Measurements from ENCODE around the gene OTUB2. TPM values are rescaled to one million over a fixed set of nuclear protein-coding genes. Genes with fewer than 3 reads are reported as not detected.

OTUB2 gene
- total and polyA plus RNA-seq, 5 donors: 0.11 to 0.65 (median 0.34) TPM

DNA sequence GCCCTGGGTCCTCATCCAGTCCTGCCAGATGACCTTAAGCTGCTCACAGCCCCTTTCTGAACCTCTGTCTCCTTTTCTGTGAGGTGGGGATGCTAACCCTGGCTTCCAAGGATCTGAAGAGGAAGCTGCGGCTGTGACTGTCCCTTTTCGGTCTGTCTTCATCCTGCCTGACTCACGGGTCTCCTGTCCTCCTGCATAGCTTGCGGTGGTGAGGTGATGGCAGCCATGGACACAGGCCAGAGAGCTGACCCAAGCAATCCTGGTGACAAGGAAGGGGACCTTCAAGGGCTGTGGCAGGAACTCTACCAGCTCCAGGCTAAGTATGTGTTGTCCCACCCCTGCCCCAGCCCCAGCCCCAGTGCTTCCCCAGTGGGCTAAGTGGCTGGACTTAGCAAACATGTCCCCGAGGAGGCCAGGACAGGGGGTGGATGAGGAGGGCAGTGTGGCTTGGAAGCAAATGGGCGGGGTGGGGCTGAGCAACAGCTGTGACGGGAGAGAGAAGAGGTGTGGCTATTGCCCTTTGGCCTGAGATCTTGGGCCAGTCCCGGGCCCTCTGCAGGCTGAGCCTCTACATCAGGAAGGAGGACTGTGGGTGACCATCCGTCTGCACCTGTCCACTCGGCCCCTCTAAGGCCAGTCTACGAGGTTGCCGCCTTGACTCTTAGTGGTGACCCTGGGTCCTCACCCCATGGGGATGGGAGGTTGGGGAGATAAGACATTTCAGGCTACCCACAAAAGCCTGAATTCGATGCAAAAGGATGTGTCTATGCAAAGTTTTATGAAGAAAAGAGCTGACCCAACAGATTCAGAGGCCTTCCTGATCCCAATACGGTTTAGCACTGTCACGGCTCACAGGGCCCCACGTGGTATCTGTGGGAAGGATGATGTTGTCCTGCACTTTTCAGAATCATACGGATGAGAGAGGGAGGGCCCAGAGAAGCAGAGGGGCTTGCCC is 27.9 kb upstream of the OTUB2 start:
- WGBS: 80% methylated on average over 17 of the region's 17 CpGs
- intact Hi-C loops (cut with DNase I): no loop called here
- H3K27ac ChIP-seq (ENCODE audit: low read length): no peak overlapping the region

DNA sequence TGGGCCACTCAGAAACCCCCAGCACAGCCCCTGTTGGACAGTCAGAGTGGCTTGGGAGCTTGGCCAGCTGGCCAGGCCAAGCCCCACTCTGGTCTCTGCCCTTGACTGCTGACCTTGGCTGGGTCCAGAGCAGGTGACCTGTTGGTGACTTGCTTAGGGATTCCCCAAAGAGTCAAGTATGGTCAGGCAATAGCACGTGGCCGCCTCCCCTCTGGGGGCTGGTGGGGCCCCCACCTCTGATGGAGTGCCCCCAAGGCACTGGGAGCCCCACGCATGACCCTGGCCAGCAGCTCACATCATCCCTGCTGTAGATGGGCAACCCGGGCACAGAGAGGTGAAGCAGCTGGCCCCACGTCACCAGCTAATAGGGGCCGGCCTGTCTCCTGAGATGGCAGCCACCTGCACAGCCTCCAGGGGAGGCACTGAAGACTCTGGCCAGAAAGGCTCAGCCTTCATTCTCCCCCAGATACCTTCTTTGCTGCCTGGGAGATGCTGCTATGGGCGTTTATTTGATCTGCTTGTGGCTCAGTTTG is 27.2 kb upstream of the OTUB2 start:
- ATAC-seq: no peak
- Histone ChIP-seq H3K4me3 (ENCODE audit: low read length) (no peak overlapping the region), H3K4me1 (ENCODE audit: control insufficient read depth, insufficient read depth, low read length) (peaks cover 5% of the 10 kb centered on the region), H3K27ac (ENCODE audit: low read length) (no peak overlapping the region), H3K9me3 (ENCODE audit: control insufficient read depth, low read length) (no peaks in the 10 kb centered on the region), H3K27me3 (ENCODE audit: control insufficient read depth, insufficient read depth) (no peaks in the 10 kb centered on the region)
- intact Hi-C loops (cut with DNase I): no loop called here
- peak in 1 of 3 donors; percentile 53 for DNase-seq
- WGBS: 76% methylated on average over 7 of the region's 7 CpGs

More for the DNA sequence above, 27.9 kb upstream of the OTUB2 start:
- Histone ChIP-seq H3K9me3 (ENCODE audit: control insufficient read depth, low read length) (no peaks in the 10 kb centered on the region), H3K4me1 (ENCODE audit: control insufficient read depth, insufficient read depth, low read length) (peaks cover 5% of the 10 kb centered on the region), H3K4me3 (ENCODE audit: low read length) (no peak overlapping the region), H3K27me3 (ENCODE audit: control insufficient read depth, insufficient read depth) (no peaks in the 10 kb centered on the region)
- ATAC-seq (no peak), DNase-seq (peak in 1 of 3 donors; percentile 23)

DNA sequence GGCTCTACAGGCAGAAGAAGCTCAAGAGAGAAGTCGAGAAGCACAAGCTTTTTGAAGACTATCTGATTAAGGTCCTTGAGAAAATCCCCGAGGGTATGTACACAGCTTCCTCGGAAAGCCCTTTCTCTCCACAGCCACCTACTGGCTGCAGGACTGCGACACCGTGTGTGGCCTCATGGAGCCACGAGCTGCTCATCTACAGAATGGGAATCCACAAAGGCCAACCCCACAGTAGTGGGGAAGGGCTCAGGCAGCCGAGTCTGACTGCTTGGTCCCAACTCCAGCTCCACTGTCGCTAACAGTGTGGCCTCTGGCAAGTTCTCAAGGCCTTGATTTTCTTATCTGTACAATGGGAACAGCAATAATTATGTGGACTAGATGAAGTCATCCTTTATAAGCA is 26.6 kb upstream of the OTUB2 start:
- ATAC-seq (no peak), DNase-seq (peak in 1 of 3 donors; percentile 17)
- WGBS: 64% methylated on average over 8 of the region's 8 CpGs
- no peak overlapping the region for H3K27ac ChIP-seq (ENCODE audit: low read length)
- no peak overlapping the region for H3K4me3 ChIP-seq (ENCODE audit: low read length)
- no peaks in the 10 kb centered on the region for H3K27me3 ChIP-seq (ENCODE audit: control insufficient read depth, insufficient read depth)
- H3K4me1 ChIP-seq (ENCODE audit: control insufficient read depth, insufficient read depth, low read length): peaks cover 5% of the 10 kb centered on the region
- intact Hi-C loops (cut with DNase I): no loop called here
- H3K9me3 ChIP-seq (ENCODE audit: control insufficient read depth, low read length): no peaks in the 10 kb centered on the region

GRCh38 chr14:94000267-94000666 is 25.9 kb upstream of the OTUB2 start:
- Histone ChIP-seq H3K27me3 (ENCODE audit: control insufficient read depth, insufficient read depth) (no peaks in the 10 kb centered on the region), H3K4me1 (ENCODE audit: control insufficient read depth, insufficient read depth, low read length) (peaks cover 5% of the 10 kb centered on the region), H3K9me3 (ENCODE audit: control insufficient read depth, low read length) (no peaks in the 10 kb centered on the region), H3K4me3 (ENCODE audit: low read length) (no peak overlapping the region), H3K27ac (ENCODE audit: low read length) (no peak overlapping the region)
- 83% methylated on average over 6 of the region's 6 CpGs for WGBS
- intact Hi-C loops (cut with DNase I): loop anchor here in 3 of 4 donors (2.0 to 5.0 kb wide), 3 partner anchors 57 to 63 kb away; no protein-coding TSS in a partner anchor
- no peak for ATAC-seq
- DNase-seq: peak in 1 of 3 donors; percentile 8

DNA sequence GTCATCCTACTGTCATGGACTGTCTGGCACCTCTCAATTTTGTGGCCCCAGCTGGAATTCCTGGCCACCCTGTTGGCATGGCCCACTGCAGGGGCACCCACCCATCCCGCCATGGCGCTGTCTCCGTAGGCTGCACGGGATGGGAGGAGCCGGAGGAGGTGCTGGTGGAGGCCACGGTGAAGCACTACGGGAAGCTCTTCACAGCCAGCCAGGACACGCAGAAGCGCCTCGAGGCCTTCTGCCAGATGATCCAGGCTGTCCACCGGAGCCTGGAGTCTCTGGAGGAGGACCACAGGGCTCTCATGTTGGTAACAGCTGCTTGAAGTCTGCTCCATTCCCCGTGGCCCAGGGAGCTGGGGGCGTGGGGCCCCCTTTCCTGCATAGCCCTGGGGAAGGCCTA is 25.1 kb upstream of the OTUB2 start:
- ATAC-seq: peak in 1 of 2 donors; percentile 13
- intact Hi-C loops (cut with DNase I): loop anchor here (1.0 to 5.0 kb wide), 4 partner anchors 58 to 64 kb away; no protein-coding TSS in a partner anchor
- WGBS: 51% methylated on average over 13 of the region's 13 CpGs
- Histone ChIP-seq H3K9me3 (ENCODE audit: control insufficient read depth, low read length) (no peaks in the 10 kb centered on the region), H3K4me1 (ENCODE audit: control insufficient read depth, insufficient read depth, low read length) (no peaks in the 10 kb centered on the region), H3K27me3 (ENCODE audit: control insufficient read depth, insufficient read depth) (no peaks in the 10 kb centered on the region), H3K27ac (ENCODE audit: low read length) (no peak overlapping the region), H3K4me3 (ENCODE audit: low read length) (no peak overlapping the region)
- DNase-seq: peak in 1 of 3 donors; percentile 37

DNA sequence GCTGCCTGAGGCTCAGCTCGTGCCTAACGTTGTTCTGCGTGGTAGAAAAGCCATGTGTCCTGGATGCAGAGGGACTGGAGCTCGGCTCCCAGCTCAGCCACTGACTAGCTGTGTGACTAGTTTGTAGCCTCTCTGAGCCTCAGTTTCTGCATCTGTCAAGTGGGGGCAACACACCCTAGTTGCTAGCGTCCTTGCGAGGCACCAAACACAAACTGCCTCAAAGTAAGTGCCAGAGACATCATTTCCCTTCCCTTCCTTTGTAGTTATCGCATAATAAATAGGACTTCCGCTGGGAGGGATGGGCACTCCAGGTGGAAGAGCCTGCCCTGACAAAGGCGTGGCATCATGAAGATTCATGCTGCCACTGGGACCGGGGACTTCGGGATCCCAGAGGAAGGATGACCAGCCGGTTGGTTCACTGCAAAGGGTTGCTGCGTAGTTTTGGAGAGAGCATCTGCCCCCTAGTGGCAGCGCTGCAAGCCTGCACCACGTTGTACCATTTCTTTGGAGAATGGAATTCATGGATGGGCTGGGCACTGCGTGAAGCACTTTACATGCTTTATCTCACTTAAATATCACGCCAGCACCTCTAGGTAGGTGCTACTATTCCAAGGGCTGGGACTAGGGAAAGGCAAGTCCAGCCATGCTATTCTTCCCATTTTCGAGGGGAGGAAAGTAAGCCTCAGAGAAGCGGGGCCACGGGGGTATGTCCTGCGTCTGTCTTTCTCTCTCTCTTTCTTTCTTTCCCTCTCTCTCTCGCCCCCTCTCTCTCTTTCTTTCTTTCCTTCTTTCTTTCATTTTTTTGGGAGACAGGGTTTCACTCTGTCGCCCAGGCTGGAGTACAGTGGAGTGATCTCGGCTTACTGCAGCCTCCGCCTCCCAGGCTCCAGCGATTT is 24.4 kb upstream of the OTUB2 start:
- Histone ChIP-seq H3K27ac (ENCODE audit: low read length) (no peak overlapping the region), H3K4me1 (ENCODE audit: control insufficient read depth, insufficient read depth, low read length) (no peaks in the 10 kb centered on the region), H3K27me3 (ENCODE audit: control insufficient read depth, insufficient read depth) (no peaks in the 10 kb centered on the region), H3K9me3 (ENCODE audit: control insufficient read depth, low read length) (no peaks in the 10 kb centered on the region), H3K4me3 (ENCODE audit: low read length) (no peak overlapping the region)
- WGBS: 43% methylated on average over 26 of the region's 26 CpGs
- intact Hi-C loops (cut with DNase I): loop anchor here (1.0 to 5.0 kb wide), 4 partner anchors 59 to 64 kb away; no protein-coding TSS in a partner anchor
- DNase-seq (peak; percentile 42 to 74 (median 71)), ATAC-seq (peak; percentile 77 to 79)

DNA sequence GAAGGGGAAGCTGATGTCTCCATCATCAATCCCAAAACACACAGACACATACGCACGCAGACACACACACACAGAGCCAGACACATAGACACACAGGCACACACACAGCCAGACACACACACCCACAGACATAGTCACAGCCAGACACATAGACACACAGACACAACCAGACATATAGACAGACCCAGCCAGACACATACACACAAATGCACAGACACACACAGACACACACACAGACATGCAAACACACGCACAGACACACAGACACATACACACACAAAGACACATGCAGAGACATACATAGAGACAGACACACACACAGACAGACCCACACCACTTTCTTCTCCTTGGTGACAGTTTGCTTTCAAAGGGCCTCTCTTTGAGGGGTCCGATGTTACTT is 22.7 kb upstream of the OTUB2 start:
- no peak overlapping the region for H3K4me3 ChIP-seq (ENCODE audit: low read length)
- WGBS: 75% methylated on average over 4 of the region's 4 CpGs
- H3K27ac ChIP-seq (ENCODE audit: low read length): no peak overlapping the region
- no peak for DNase-seq
- H3K4me1 ChIP-seq (ENCODE audit: control insufficient read depth, insufficient read depth, low read length): no peaks in the 10 kb centered on the region
- H3K27me3 ChIP-seq (ENCODE audit: control insufficient read depth, insufficient read depth): no peaks in the 10 kb centered on the region
- intact Hi-C loops (cut with DNase I): loop anchor here in 1 of 4 donors (5.0 kb wide), 1 partner anchor 66 kb away; no protein-coding TSS in a partner anchor
- ATAC-seq: no peak
- no peaks in the 10 kb centered on the region for H3K9me3 ChIP-seq (ENCODE audit: control insufficient read depth, low read length)

- H3K4me3 ChIP-seq (ENCODE audit: low read length): no peak overlapping the region
- no peaks in the 10 kb centered on the region for H3K4me1 ChIP-seq (ENCODE audit: control insufficient read depth, insufficient read depth, low read length)
- no peak for ATAC-seq
- 77% methylated on average over 8 of the region's 8 CpGs for WGBS
- no peaks in the 10 kb centered on the region for H3K27me3 ChIP-seq (ENCODE audit: control insufficient read depth, insufficient read depth)
- H3K9me3 ChIP-seq (ENCODE audit: control insufficient read depth, low read length): no peaks in the 10 kb centered on the region
- no peak overlapping the region for H3K27ac ChIP-seq (ENCODE audit: low read length)
- intact Hi-C loops (cut with DNase I): loop anchor here in 1 of 4 donors (5.0 kb wide), 1 partner anchor 67 kb away; no protein-coding TSS in a partner anchor
- DNase-seq: peak in 1 of 3 donors; percentile 28
Measured at GRCh38 chr14:94004015-94004414, 22.1 kb upstream of the OTUB2 start.

- intact Hi-C loops (cut with DNase I): no loop called here
- Histone ChIP-seq H3K27me3 (ENCODE audit: control insufficient read depth, insufficient read depth) (no peaks in the 10 kb centered on the region), H3K9me3 (ENCODE audit: control insufficient read depth, low read length) (no peaks in the 10 kb centered on the region), H3K4me1 (ENCODE audit: control insufficient read depth, insufficient read depth, low read length) (peaks cover 1% of the 10 kb centered on the region), H3K27ac (ENCODE audit: low read length) (no peak overlapping the region), H3K4me3 (ENCODE audit: low read length) (no peak overlapping the region)
- ATAC-seq: no peak
- DNase-seq: peak in 1 of 3 donors; percentile 12
- WGBS: 48% methylated on average over 14 of the region's 14 CpGs
Measured at GRCh38 chr14:94005324-94006073, 20.6 kb upstream of the OTUB2 start.

GRCh38 chr14:94008234-94008633 is 17.9 kb upstream of the OTUB2 start:
- Histone ChIP-seq H3K4me1 (ENCODE audit: control insufficient read depth, insufficient read depth, low read length) (peaks cover 1% of the 10 kb centered on the region), H3K27me3 (ENCODE audit: control insufficient read depth, insufficient read depth) (no peaks in the 10 kb centered on the region), H3K27ac (ENCODE audit: low read length) (no peak overlapping the region), H3K4me3 (ENCODE audit: low read length) (no peak overlapping the region), H3K9me3 (ENCODE audit: control insufficient read depth, low read length) (no peaks in the 10 kb centered on the region)
- intact Hi-C loops (cut with DNase I): no loop called here
- WGBS: 76% methylated on average over 3 of the region's 3 CpGs
- DNase-seq: no peak
- no peak for ATAC-seq
